Measurements from ENCODE around the gene PDZK1IP1.

- TF ChIP-seq CTCF (IDR thresholded peaks at IDR 0.05) (no peak), POLR2AphosphoS5 (IDR thresholded peaks at IDR 0.05) (no peak)
These were observed 4.5 kb upstream of the PDZK1IP1 start for GRCh38 chr1:47194311-47194710.
